Activated CD8-positive, alpha-beta memory T cell treated with anti-CD3 and anti-CD28 coated beads, Interleukin-2, amount 10 ng/mL, durations not matched to agents 7 days and 5 days (primary cell): ENCODE results near the gene MXD4. TPM values are rescaled to one million over a fixed set of nuclear protein-coding genes. Genes with fewer than 3 reads are reported as not detected.
A peak's percentile ranks its signal among the peaks of the same experiment; 100 is the strongest.
"Not testable (repeated sequence)": the region's sequence is repeated elsewhere in the genome, so short reads cannot be mapped to it uniquely, and the experiment has no call there.

Experiments used
- ATAC-seq: fragments of 150-1000 bp; cut with Tn5 transposase; one replicate; pipeline ENCODE4 v1.10.0; 2021; ENCODE audit warnings: moderate library complexity
- CTCF ChIA-PET: fragments of 350-600 bp; sonication (Branson Sonifier 250); formaldehyde crosslinking; loops from one replicate; lab custom pipeline; 2021; ENCODE audit warnings: antibody characterized with exemption; lab: Charles Lee
- DNase-seq: peaks from one replicate; pipeline ENCODE4 v3.0.0-alpha.2; 2020
- H3K27ac Mint-ChIP-seq: one replicate; pipeline ENCODE4 v1.8.0; 2021; ENCODE audit warnings: mild to moderate bottlenecking, mixed read lengths
- H3K27me3 Mint-ChIP-seq: one replicate; pipeline ENCODE4 v1.8.0; 2021; ENCODE audit warnings: mixed read lengths
- H3K36me3 Mint-ChIP-seq: one replicate; pipeline ENCODE4 v1.8.0; 2021; ENCODE audit warnings: mild to moderate bottlenecking, mixed read lengths
- H3K4me1 Mint-ChIP-seq: one replicate; pipeline ENCODE4 v1.8.0; 2021; ENCODE audit warnings: mixed read lengths
- H3K4me3 Mint-ChIP-seq: one replicate; pipeline ENCODE4 v1.8.0; 2021; ENCODE audit warnings: mild to moderate bottlenecking, moderate library complexity, mixed read lengths
- H3K9me3 Mint-ChIP-seq: one replicate; pipeline ENCODE4 v1.8.0; 2022; ENCODE audit warnings: low read depth, mixed read lengths
- total RNA-seq, 2 experiments: library from RNA; stranded (reverse); gene quantifications; one replicate each; pipeline ENCODE4 v1.2.3, GENCODE V29; 2021

MXD4 gene
- total RNA-seq, 2 experiments from 2014 or later = 13.7 to 14.3 TPM

- Mint-ChIP-seq H3K27me3 (no peaks in the 10 kb centered on the region), H3K4me1 (peaks cover 30% of the 10 kb centered on the region), H3K4me3 (no peak overlapping the region), H3K27ac (no peak overlapping the region), H3K36me3 (peaks cover 16% of the 10 kb centered on the region), H3K9me3 (no peaks in the 10 kb centered on the region)
- ATAC-seq (no peak), DNase-seq (peak; percentile 47)
- CTCF ChIA-PET = interaction anchor here (1.1 kb wide), 1 partner anchor 18 kb away, joined by 3 read pairs; the partner anchor contains the start of gene MXD4
Observed at GRCh38 chr4:2243681-2244380, 18.1 kb downstream of the MXD4 start.

DNA sequence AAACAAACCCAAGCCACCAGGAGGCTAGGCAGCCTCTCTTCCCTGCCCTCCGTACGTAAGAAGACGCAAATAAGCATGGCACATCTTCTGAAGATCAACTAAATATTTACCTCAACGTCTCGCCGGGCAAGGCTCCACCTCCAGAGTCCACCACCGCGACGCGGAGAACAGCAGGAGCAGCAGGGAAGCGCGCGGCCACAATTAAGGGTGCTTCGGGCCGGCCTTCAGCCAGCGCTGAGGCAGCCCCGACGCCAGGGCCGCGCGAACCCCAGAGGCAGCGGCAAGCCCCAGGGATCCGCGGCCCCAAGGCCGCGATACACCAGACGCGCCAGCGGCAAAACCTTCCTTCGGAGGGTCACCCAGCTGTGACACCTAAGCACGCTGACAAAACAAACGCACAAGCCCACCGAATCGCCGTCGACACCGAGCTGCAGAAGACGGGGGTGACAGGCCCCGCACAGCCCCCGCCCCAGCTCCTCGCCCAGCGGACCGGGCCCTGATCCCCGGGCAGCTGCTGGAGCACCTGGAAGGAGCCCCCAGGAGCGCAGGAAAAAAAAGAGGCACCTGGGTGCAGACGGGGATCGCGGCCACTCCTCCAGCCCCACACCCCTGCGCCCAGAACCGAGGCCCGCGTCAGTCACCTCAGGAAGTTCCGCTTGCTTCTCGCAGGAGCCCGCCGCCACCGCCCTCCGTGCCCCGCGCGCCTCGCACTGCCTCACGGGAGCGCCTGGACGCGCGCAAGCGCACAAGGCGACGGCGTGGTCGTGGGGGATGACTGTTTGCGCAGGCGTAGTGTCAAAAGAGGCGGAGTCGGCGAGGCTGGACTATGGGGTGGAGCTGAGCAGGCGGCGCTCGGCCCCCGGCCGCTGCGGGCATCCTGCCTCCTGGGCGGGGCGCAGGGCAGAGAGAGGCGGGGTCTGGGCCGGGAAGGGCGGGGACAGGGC lies 20.2 kb downstream of the MXD4 start, which contains the start of the genes HAUS3 and POLN:
Gene HAUS3 (minus strand): TSS at position 712 of the 944 bp plus-strand sequence. CDS start 1,175 bp downstream, outside the sequence.
Gene POLN (minus strand): TSS at position 712 of the 944 bp plus-strand sequence. CDS start 12,890 bp downstream, outside the sequence.
- Mint-ChIP-seq H3K4me3 (peak within 1 kb of the TSS; percentile 84), H3K9me3 (no peaks in the 10 kb centered on the region), H3K36me3 (peaks cover 30% of the 10 kb centered on the region), H3K4me1 (peaks cover 47% of the 10 kb centered on the region), H3K27me3 (no peaks in the 10 kb centered on the region), H3K27ac (peak within 1 kb of the TSS; percentile 91)
- ATAC-seq (peak; percentile 93), DNase-seq (peak; percentile 99)
- CTCF ChIA-PET = interaction anchor here (0.7 to 2.8 kb wide), 13 partner anchors 9 to 293 kb away, joined by 3 to 18 read pairs (median 3); partner anchors contain the start of genes CFAP99, MXD4 and RNF4

GRCh38 chr4:2241003-2241402 lies 20.9 kb downstream of the MXD4 start:
- no peaks in the 10 kb centered on the region for H3K9me3 Mint-ChIP-seq
- H3K27me3 Mint-ChIP-seq = no peaks in the 10 kb centered on the region
- DNase-seq (no peak), ATAC-seq (no peak)
- H3K4me1 Mint-ChIP-seq = peaks cover 50% of the 10 kb centered on the region
- H3K4me3 Mint-ChIP-seq = peak overlapping the region; percentile 84
- H3K27ac Mint-ChIP-seq = peak overlapping the region; percentile 91
- H3K36me3 Mint-ChIP-seq = peaks cover 34% of the 10 kb centered on the region
- CTCF ChIA-PET = interaction anchor here (1.0 to 2.8 kb wide), 10 partner anchors 21 to 227 kb away, joined by 3 to 18 read pairs (median 4); partner anchors contain the start of genes CFAP99, MXD4 and RNF4

GRCh38 chr4:2236944-2237666 lies 24.8 kb downstream of the MXD4 start:
- Mint-ChIP-seq H3K4me3 (peak overlapping the region; percentile 22), H3K27ac (peak overlapping the region; percentile 67), H3K4me1 (peaks cover 54% of the 10 kb centered on the region), H3K9me3 (no peaks in the 10 kb centered on the region), H3K36me3 (peaks cover 50% of the 10 kb centered on the region), H3K27me3 (no peaks in the 10 kb centered on the region)
- DNase-seq (no peak), ATAC-seq (no peak)
- CTCF ChIA-PET = interaction anchor here (1.3 to 3.0 kb wide), 3 partner anchors 13 to 182 kb away, joined by 3 to 24 read pairs (median 3); partner anchors contain the start of genes CFAP99 and ZFYVE28

DNA sequence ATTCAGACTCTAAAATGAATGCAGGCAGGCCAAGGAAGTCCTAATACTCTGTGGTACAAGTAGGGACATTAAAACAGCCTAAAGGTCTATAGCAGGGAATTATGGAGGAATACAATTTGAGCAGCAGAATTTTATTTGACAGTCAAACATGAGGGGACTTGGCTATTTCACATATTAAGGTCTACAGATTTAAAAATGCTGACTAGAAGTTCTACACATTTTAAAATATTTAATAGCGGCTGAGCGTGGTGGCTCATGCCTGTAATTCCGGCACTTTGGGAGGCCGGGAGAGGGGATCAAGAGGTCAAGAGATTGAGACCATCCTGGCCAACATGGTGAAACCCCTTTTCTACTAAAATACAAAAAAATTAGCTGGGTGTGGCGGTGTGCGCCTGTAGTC lies 30.8 kb downstream of the MXD4 start:
- no peaks in the 10 kb centered on the region for H3K27me3 Mint-ChIP-seq
- DNase-seq = no peak
- H3K27ac Mint-ChIP-seq = no peak overlapping the region
- peaks cover 34% of the 10 kb centered on the region for H3K36me3 Mint-ChIP-seq
- no peak overlapping the region for H3K4me3 Mint-ChIP-seq
- H3K4me1 Mint-ChIP-seq = peaks cover 28% of the 10 kb centered on the region
- CTCF ChIA-PET = interaction anchor here (0.5 to 1.4 kb wide), 3 partner anchors 11 to 209 kb away, joined by 3 to 5 read pairs (median 3); no protein-coding TSS in a partner anchor
- no peaks in the 10 kb centered on the region for H3K9me3 Mint-ChIP-seq
- no peak for ATAC-seq

DNA sequence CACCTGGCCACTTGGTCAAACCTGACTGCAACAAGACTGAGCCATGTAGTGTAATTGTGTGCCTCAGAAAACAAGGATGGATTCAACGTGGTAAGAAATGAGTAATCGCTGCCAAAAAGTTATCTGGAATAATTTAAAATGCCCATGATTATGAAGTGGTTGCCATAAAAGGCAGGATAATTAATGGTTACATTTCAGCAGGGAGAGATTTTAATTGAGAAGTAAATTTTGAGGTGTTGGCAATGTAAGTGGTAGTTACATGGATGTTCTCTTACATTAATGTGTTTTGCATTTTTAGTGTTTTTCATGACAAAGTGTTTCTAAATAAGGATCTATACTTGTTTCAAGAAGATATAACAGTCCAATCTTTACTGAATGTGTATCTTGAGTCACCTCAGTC lies 35.6 kb downstream of the MXD4 start:
- Mint-ChIP-seq H3K27me3 (no peaks in the 10 kb centered on the region), H3K27ac (no peak overlapping the region), H3K4me1 (peaks cover 10% of the 10 kb centered on the region), H3K4me3 (no peak overlapping the region), H3K9me3 (no peaks in the 10 kb centered on the region), H3K36me3 (peaks cover 22% of the 10 kb centered on the region)
- DNase-seq (no peak), ATAC-seq (no peak)
- CTCF ChIA-PET = interaction anchor here (1.4 kb wide), 1 partner anchor 238 kb away, joined by 4 read pairs; no protein-coding TSS in a partner anchor

- CTCF ChIA-PET = interaction anchor here (1.2 to 1.3 kb wide), 2 partner anchors 190 to 239 kb away, joined by 3 to 5 read pairs; no protein-coding TSS in a partner anchor
- ATAC-seq (no peak), DNase-seq (no peak)
- H3K27ac Mint-ChIP-seq = no peak overlapping the region
- no peaks in the 10 kb centered on the region for H3K9me3 Mint-ChIP-seq
- H3K36me3 Mint-ChIP-seq = peaks cover 10% of the 10 kb centered on the region
- H3K27me3 Mint-ChIP-seq = no peaks in the 10 kb centered on the region
- no peak overlapping the region for H3K4me3 Mint-ChIP-seq
- peaks cover 13% of the 10 kb centered on the region for H3K4me1 Mint-ChIP-seq
Observed at GRCh38 chr4:2222838-2223237, 39.1 kb downstream of the MXD4 start.

- ATAC-seq, DNase-seq, H3K27ac Mint-ChIP-seq, H3K36me3 Mint-ChIP-seq, H3K27me3 Mint-ChIP-seq, H3K4me3 Mint-ChIP-seq, H3K9me3 Mint-ChIP-seq: not testable (repeated sequence)
- CTCF ChIA-PET = interaction anchor here (1.2 to 6.3 kb wide), 10 partner anchors 12 to 241 kb away, joined by 3 to 71 read pairs (median 10); partner anchors contain the start of genes CFAP99, HAUS3, POLN and ZFYVE28
- peaks cover 13% of the 10 kb centered on the region for H3K4me1 Mint-ChIP-seq
Observed at GRCh38 chr4:2221378-2221777, 40.5 kb downstream of the MXD4 start.

GRCh38 chr4:2220016-2220630 lies 41.8 kb downstream of the MXD4 start:
- ATAC-seq = peak; percentile 96
- peak; percentile 85 for DNase-seq
- Mint-ChIP-seq H3K4me1 (peaks cover 13% of the 10 kb centered on the region), H3K9me3 (no peaks in the 10 kb centered on the region), H3K27me3 (no peaks in the 10 kb centered on the region), H3K36me3 (peaks cover 3% of the 10 kb centered on the region), H3K27ac (no peak overlapping the region), H3K4me3 (no peak overlapping the region)
- CTCF ChIA-PET = interaction anchor here (0.6 to 6.3 kb wide), 50 partner anchors 9 to 472 kb away, joined by 3 to 71 read pairs (median 4); partner anchors contain the start of genes CFAP99, HAUS3, MXD4 and POLN

GRCh38 chr4:2219233-2219760 lies 42.6 kb downstream of the MXD4 start:
- H3K4me1 Mint-ChIP-seq = peaks cover 13% of the 10 kb centered on the region
- CTCF ChIA-PET = interaction anchor here (0.7 to 6.3 kb wide), 31 partner anchors 10 to 316 kb away, joined by 3 to 71 read pairs (median 5); partner anchors contain the start of genes CFAP99, HAUS3, POLN and RNF4
- H3K27me3 Mint-ChIP-seq = no peaks in the 10 kb centered on the region
- peaks cover 2% of the 10 kb centered on the region for H3K36me3 Mint-ChIP-seq
- DNase-seq = no peak
- H3K4me3 Mint-ChIP-seq = no peak overlapping the region
- no peak for ATAC-seq
- H3K9me3 Mint-ChIP-seq = no peaks in the 10 kb centered on the region
- no peak overlapping the region for H3K27ac Mint-ChIP-seq

DNA sequence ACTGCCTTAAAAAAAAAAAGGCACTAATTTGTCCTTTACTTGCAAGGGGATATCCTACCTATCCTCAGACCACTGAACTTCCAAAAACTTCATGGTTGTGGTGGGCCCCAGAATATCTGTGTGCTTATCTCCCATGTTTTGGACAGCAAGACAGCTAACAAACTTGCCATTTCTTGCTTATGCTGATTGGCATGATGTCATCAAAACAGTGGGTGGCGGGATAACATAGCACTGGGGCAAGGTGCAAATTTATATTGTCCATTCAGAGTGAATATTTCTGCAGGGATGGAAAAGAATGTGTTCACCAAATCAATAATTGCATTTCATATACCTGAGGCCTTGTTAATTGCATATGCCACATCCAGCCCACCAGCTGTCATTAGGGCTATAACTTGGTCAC lies 43.5 kb downstream of the MXD4 start:
- peaks cover 2% of the 10 kb centered on the region for H3K36me3 Mint-ChIP-seq
- no peaks in the 10 kb centered on the region for H3K27me3 Mint-ChIP-seq
- DNase-seq = no peak
- H3K9me3 Mint-ChIP-seq = no peaks in the 10 kb centered on the region
- H3K27ac Mint-ChIP-seq = no peak overlapping the region
- H3K4me1 Mint-ChIP-seq = peaks cover 13% of the 10 kb centered on the region
- CTCF ChIA-PET = interaction anchor here (0.6 to 6.3 kb wide), 3 partner anchors 9 to 224 kb away, joined by 3 to 71 read pairs (median 3); no protein-coding TSS in a partner anchor
- H3K4me3 Mint-ChIP-seq = no peak overlapping the region
- ATAC-seq = no peak
